GM18858 (cell line): ENCODE results near the gene SOCS1.
"Not testable (repeated sequence)": the region's sequence is repeated elsewhere in the genome, so short reads cannot be mapped to it uniquely, and the experiment has no call there.

Experiments
- ATAC-seq: cut with Tn5 transposase; IDR thresholded peaks from one replicate; pipeline ENCODE4 v1.9.1; 2021; ENCODE audit not compliant: unreplicated experiment

The SOCS1 gene

GRCh38 chr16:11255737-11256660 is at the start of gene SOCS1:
SOCS1 (minus strand) TSS chr16:11256204; CDS start chr16:11255478, 726 bp downstream.
- ATAC-seq = peak; percentile 38

DNA sequence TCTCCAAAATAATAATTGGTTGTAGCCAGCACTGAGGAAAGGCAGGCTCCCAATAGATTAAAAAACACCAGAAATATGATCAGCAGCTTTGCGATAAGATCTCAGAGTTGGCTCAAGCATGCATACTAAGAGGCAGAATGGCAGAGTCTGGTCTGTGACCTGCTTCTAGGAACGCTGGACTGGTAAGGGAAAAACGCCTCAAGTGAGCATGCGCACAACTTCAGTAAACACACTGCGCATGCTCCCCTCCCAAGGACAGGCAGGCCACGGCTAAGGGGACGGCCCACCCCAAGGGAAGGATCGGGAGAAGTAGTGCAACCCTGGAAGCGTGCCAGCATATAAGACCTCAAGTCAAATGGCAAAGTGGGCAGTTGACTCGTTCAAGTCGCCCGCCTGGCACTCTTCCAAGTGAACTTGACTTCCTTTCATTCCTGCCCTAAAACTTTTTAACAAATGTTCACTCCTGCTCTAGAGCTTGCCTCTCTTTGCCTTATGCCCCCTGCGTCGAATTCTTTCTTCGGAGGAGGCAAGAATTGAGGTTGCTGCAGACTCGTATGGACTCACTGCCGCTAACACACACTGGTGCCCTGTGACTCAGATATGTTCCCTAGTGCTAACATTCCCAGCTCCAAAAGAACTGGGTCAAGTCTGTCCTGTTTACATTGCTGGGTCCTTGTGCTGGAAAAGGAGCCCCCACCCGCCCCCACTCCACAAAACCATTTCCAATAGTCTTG is 47.6 kb upstream of the SOCS1 start:
- no peak for ATAC-seq

DNA sequence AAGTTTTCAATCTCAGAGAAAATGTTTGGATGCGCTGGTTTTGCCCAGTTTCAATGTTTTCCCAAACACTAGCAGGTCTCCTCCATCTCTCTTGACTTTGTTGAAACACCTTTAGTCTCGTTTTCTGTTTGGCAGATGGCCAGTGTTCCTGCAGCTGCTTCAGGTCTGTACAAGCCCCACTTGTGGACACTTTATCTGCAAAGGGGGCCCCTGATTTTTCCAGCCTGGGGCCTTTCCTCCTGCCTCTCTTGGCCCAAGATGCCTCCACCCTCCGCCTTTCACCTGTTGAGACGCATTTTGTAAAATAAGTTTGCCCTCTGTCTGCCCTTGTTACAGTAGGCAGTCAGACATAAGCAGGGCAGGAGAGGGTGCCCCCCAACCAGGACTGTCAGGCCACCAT is 47.0 kb upstream of the SOCS1 start:
- ATAC-seq = no peak

DNA sequence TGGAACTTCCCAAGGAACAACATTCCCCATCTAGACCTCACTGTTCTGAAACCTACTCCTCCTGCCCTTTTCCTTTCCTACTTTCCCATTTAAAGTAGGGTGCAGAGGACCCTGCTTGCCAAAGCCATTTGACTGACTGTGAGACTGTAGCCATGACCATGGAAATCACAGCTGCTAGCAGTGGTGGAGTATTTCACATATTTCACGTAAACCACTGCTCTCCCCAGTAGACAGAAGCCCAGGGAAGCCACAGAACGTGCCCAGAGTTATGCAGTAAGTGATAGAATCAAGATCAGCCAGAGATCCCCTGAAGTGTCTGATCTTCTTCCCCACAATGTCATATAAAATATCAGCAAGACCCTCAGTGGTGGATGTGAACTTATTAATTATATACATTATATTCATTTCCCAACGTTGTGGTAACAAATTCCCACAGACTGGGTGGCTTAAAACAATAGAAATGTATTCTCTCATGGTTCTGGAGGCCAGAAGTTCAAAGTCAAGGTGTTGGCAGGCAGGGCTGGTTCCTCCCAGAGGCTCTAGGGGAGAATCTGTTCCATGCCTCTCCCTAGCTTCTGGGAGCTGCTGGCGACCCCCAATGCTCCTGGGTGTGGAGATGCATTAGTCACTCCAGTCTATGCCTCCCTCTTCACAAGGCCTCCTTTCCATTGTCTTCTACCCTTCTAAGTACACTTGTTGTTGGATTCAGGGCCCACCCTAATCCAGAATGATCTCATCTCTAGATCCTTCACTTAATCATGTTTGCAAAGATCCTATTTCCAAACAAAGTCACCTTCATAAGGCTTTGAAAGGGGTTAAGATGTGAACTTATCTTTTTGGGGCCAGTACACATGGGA is 45.9 kb upstream of the SOCS1 start:
- no peak for ATAC-seq

GRCh38 chr16:11300560-11300892 is 44.5 kb upstream of the SOCS1 start:
- no peak for ATAC-seq

DNA sequence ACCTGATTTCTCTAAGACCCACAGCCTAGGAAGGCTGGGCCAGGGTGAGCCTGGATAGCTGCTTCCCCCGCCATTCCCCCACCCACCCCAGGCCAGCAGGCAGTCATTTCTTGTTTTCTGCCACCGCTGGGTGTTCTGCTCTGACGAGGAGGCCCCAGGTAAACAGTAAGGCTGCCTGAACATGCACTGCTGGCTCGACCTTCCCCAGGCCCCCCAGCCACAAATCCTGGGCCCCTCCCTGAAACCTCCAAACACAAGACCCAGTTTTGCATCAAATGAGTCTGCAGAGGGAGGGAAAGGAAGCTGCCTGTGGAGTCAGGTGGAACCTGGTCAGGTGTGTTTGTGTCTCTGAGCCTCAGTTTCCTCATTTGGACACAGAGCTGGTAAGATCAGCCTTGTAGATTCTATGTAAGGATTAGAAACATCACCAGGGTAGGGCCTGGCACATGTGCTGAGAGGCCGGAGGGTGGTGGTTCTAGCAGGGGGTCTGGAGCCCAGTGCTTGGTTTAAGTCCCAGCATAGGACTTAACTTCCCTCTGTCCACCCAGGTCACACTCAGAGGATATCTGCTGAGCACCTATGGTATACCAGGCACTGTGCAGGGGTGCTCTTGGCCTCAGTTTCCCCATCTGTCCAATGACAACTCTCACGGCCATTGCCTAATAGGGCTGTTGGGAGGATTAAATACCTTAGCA is 44.0 kb upstream of the SOCS1 start:
- no peak for ATAC-seq

DNA sequence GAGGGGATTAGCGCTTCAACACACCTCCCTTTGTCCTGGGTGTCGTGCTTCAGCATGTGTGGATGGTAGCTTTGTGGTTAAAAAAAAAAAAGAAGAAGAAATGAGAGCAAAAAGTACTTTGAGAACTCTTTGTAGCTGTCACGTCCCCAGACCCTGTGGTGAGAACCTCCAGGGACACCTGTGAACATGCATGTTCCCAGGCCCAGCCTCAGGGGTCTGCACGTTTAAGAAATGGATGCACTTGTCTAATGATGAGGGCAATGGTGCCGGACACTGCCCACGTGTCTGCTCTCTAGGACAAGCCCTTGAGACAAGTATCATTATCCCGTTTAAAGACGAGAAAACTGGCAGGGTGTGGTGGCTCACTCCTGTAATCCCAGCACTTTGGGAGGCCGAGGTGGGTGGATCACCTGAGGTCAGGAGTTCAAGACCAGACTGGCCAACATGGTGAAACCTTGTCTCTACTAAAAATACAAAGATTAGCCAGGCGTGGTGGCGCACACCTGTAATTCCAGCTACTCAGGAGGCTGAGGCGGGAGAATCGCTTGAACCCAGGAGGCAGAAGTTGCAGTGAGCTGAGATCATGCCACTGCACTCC is 43.0 kb upstream of the SOCS1 start:
- ATAC-seq = peak; percentile 42

DNA sequence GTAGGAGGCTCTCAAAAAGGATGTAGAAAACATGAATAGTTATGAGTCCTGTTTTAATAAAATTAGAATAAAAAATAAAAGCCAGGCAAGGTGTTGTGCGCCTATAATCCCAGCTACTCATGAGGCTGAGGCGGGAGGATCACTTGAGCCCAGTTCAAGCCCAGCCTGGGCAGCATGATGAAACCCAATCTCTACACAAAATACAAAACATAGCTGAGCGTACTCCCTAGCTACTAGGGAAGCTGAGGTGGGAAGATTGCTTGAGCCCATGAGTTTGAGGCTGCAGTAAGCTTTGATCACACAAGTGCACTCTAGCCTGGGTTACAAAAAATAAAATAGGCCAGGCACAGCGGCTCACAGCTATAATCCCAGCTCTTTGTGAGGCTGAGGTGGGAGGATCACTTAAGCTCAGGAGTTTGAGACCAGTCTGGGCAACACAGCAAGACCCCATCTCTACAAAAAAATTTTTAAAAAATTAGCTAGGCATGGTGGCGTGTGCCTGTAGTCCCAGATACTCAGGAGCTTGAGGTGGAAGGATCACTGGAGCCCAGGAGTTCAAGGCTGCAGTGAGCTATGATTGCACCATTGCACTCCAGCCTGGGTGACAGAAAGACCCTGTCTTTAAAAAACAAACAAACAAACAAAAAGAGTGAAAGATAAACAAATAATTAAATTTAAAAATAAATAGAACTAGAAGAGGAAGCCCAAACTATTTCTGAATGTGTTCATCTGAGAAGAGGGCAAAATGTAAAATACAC is 42.3 kb upstream of the SOCS1 start:
- ATAC-seq = no peak

- ATAC-seq = peak; percentile 53
Observed at GRCh38 chr16:11297492-11298142, 41.6 kb upstream of the SOCS1 start.

- peak; percentile 3 for ATAC-seq
Observed at GRCh38 chr16:11296706-11297491, 40.9 kb upstream of the SOCS1 start.

DNA sequence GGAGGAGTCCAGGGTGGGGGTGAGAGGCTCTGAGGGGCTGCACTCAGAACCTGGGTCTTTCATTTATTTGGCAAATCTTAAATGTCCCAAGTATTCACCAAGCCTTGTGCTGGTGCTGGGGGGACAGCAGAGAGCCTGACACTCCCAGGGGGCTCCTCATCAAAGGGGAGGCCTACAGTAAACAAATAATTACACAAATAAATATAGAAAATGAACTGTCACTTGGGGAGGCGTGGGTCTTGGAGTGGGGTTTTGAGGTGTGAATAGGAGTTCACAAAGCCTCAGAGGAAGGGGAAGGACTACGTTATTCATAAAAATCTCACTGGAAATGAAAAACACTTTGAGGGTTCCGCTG is 40.3 kb upstream of the SOCS1 start:
- no peak for ATAC-seq

GRCh38 chr16:11295672-11296071 is 39.7 kb upstream of the SOCS1 start:
- ATAC-seq = no peak

DNA sequence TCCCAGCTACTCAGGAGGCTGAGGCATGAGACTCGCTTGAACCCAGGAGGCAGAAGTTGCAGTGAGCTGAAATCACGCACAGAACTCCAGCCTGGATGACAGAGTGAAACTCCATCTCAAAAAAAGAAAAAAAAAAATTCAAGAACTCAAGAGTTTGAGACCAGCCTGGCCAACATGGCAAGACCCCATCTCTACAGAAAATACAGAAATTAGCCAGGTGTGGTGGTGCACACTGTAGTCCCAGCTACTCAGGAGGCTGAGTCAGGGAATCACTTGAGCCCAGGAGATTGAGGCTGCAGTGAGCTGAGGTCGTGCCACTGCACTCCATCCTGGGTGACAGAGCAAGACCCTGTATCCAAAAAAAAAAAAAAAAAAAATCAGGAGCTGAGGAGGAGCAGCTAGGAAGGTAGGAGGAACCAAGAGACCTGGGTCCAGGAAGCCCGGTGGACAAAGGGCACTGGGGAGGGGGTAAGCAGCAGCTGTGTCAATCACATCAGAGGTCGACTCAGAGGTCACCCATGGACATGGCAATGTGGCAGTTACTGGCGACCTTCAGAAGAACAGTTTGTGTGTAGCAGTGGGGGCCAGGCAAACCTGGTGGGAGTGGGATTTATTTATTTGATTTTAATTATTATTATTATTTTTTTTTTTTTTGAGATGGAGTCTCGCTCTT is 36.2 kb upstream of the SOCS1 start:
- no peak for ATAC-seq

DNA sequence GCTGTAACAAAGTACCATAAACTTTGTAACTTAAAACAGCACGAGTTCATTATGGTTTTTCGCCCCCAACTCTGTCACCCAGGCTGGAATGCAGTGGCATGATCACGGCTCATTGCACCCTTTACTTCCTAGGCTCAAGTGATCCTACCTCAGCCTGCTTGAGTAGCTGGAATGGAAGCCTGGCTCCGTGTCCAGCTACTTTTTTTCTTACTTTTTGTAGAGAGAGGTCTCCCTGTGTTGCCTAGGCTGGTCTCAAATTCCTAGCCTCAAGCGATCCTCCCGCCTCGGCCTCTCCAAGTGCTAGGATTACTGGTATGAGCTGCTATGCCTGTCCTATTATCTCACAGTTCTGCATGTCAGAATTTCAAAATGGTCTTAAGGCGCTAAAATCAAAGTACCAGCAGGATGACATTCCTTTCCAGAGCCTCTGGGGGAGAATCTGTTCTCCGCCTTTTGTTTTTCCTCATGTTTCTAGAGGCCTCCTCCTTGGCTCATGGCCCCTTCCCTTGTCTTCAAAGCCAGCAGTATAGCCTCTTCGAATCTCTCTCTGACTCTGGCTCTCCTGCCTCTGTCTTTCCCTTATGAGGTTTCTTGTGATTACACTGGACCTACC is 35.2 kb upstream of the SOCS1 start:
- ATAC-seq = no peak

DNA sequence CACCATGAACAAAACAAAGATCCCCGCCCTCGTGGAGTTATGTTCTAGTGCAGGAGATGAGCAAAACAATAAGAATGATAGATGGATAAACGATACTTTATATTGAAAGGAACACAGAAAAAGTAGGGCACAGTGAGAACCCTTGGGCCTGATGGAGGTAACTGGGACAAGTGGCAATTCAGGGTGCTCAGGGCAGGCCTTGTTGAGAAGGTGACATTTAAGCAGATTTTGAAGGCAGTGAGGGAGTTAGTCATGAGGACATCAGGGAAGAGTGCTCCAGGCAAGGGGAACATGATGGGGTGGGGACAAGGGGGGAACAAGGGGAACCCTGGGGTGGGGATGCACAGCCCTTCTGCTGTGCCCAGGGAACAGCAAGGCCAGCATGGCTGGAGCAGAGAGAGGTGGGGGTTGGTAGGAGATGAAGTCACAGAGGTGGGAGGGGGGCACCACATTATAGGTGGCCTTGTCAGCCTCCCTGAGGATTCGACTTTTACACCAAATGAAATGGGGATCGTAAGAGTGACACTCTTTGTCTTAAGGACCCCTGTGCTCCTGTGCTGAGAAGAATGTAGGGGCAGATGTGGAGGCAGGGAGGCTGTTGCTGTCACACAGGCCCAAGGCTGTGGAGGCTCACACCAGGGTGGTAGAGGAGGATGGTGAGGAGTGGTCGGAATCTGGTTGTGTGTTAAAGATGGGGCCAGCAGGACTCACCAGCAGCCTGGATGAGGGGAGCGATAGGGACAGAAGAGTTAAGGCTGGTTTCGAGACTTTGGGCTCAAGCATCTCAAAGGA is 34.3 kb upstream of the SOCS1 start:
- ATAC-seq = no peak

DNA sequence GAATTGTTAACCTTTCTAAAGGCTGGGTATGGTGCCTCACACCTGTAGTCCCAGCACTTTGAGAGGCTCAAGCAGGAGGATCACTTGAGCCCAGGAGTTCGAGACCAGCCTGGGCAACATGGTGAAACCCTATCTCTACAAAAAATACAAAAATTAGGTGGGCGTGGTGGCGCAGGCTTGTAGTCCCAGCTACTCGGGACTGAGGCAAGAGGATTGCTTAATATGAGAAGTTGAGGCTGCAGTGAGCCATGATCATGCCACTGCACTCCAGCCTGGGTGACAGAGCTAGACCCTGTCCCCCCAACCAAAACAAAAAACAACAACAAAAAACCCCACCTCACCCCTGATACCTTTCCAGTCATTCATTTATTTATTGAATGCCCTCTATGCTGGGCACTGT is 33.7 kb upstream of the SOCS1 start:
- not testable (repeated sequence) for ATAC-seq

- no peak for ATAC-seq
Observed at GRCh38 chr16:11289202-11289601, 33.2 kb upstream of the SOCS1 start.
